CD4-positive, alpha-beta T cell treated with Interleukin-21 for 1 hour (primary cell): ENCODE data around the gene CDS2.

Source experiments
- DNase-seq: peaks from one replicate; pipeline ENCODE4 v3.0.0-alpha.2; 2020

Gene CDS2

DNA sequence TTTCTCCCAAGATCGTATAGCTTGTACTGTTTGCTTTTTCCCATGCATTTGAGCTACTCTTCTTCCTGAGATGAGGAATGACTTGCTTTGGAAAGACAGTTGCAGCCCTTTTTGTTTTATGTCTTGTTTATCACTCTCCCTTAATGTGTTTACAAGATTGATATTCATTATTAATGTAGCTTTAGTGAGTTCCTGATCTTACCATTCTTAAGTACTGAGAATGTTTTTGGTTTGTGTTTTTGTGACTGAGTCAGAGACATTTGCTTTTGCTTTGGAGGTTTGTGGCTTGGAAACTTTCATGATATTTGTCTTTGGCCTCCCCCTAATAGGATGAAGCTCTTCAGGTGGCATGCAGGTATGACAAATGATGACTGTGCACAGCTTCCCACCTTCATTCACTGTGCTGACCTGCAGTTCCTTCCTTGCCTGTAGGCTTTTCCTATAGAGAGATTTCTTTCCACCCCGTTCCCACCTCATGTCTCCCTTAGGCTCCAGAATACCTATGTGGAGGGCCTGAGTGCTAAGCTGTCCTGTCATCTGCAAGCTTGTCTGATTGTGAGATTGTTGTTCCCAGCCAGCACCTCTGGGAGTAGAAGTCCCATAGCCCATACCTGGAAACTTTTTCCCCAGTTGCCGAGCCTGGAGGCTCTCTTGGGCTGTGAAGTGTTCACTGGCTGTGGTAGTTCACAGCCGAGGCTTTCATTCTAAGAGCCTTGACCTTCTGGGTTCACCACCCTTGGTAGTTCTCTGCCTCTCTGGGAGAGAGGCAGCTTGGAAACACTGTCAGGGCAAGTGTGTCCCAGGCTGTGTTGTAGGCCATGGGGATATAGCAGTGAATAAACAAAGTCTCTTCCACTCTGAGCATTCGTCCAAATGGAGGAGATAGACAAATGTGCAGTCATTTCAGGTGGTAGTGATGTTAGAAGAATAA is 27.1 kb downstream of the CDS2 start:
- DNase-seq: no peak

DNA sequence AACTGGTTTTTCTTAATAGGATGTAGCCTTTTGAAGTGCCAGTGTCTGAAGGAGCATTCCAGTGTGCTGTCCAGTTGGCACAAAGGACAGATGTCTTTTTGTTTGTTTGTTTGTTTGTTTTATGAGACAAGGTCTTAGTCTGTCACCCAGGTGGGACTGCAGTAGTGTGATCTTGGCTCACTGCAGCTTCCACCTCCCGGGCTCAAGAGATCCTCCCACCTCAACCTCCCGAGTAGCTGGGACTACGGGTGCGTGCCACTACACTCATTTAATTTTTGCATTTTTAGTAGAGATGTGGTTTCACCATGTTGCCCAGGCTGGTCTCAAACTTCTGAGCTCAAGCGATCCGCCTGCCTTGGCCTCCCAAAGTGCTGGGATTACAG is 27.7 kb downstream of the CDS2 start:
- no peak for DNase-seq

DNA sequence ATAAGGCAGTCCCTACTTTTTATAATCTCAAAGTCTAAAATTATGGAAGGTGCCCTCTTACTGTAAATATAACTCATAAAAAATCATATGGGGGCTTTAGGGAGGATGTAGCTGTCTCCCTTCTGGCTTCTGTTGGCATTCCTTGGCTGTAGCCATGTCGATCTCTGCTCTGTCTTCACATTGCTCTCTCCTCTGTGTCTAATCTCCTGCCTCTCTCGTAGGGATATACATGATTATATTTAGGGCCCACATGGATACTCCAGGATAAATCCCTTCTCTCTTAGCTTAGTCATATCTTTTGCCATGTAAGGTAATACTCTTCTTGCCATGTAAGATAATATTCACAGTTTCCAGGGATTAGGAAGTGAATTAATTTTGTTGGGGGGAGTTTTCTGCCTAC is 28.6 kb downstream of the CDS2 start:
- DNase-seq: no peak

DNA sequence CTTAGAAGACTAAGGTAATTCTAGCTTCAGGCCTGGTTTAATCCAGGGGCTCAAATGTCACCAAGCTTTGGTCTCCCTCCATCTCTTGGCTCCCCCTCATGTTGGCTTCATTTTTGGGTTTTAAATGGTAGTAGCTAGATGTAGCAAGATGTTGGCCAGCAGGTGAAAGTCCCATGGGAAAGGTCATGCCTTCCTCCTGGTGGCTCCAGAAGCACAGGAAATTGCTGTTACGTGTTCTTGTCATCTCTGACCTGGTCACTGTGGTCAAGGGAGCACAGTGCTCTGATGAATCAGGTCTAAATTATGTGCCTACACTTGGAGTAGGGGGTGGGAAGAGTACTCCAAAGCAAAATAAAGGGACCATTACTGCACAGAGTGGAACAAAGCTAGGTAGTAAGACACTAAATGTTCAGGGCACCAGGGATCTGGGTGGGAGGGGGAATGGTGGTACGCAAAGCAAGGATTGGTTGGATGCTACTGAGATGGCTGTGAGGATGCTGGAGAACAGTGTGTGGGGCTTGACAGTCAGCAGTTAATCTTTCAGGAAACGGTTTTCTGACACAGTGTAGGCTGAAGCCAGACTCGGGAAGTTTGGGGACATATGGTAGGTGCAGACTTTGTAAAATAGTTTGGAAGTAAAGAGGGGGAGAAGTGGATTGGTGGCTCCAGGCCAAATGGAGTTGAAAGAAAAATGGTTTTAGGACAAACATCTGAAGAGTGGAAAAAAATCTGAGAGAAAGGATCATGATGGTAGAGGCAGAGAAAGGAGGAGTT is 30.1 kb downstream of the CDS2 start:
- DNase-seq: no peak

DNA sequence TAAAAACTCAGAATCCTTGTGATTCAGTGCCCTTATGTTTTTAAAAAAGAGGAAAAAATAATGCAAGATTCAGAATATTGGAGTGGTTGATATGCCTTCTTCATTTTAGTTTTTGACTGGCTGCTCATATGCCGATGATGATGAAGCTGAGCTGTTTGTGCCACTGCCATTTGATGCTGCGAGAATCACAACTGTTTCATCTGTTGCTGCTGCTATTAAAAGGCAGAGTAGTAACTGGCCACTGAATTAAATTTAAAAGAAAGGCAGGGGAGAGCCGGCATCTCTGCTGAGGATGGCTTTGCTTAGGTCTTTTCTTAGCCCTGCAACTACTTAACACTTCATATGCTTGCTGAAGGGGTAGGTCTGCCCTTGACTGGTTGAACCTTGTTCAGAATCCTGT is 33.1 kb downstream of the CDS2 start:
- DNase-seq: no peak

DNA sequence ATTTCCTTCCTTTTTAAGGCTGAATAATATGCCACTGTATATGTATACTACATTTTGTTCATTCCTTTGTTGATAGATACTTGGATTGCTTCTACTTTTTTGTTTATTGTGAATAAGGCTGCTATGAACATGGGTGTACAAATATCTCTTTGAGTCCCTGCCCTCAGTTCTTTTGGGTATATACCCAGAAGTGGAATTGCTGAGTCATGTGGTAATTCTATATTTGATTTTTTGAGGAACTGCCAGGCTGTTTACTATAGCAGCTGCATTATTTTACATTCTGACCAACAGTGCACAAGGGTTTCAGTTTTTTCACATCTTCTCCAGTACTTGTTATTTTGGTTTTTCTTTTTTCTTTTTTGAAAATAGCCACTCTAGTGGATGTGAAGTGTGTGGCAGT is 34.1 kb downstream of the CDS2 start:
- DNase-seq: no peak

DNA sequence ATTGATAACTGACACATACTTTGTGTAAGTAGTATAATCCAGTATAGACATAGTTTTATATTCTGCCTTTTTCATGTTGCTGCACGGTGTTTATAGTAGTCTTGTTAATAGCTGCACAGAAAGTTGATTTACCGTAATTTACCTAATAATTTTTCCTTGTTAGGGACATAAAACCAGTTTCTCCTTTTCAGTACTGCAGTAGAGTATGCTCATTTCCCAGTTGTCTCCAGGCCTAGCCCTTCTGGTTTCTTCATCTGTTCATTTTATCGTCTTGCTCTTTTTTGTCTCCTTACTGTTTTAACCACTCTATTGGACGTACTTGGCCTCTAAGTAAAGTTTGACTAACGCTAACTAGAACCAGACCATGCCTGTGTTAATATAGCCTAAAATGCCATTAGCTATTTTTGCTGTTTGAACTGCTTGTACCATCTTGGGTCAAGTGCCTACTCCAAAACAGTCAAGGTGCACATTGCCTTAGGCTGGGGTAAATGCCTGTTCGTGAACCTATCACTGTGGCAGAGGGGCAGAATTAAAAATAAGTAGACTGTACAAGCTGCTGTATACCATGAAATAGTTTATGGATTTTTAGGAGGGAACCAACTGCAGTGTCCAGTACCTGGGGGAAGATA is 34.8 kb downstream of the CDS2 start:
- no peak for DNase-seq

DNA sequence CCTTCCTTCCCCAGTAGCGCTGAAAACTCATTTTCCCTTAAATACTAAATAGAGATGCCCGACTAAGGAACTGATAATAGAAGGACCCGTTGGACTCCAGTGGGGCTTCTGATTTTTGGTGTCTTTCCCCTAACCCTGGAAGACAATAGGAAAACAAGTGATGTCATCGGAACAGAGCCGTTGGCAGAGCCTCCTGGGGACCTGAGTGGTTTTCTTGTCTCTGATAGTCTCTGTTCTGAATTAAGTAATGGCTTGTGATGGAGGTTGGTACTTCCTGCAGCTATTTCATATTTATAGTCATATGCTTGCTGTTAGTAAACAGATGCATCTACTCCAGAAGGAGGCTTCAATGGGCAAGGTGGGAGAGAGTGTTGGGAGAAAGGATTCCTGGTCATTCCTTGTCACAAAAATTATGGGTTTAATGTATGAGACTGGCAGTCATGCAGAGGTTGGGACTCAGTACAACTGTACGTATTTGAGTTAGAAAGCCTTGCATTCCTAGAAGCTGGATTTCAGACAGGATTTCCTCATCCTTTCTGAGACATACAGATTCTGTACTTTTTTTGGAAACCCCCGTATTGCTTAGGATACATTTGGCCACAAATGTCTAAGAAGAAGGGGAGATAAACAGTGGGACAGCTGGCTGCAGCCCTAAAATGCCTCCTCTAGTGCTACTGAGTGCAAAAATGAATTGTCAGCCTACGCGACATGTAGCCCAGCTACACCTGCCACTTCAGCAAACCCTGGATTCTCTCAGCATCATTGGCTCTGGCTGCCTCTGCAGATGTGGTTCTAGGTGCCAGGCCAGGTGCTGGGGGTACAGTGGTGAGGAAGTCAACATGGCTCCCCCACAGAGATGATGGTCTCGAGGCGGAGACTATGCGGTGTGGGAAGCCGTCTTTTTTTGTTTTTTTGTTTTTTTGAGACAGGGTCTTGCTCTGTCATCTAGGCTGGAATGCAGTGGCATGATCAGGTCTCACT is 38.1 kb downstream of the CDS2 start:
- no peak for DNase-seq

DNA sequence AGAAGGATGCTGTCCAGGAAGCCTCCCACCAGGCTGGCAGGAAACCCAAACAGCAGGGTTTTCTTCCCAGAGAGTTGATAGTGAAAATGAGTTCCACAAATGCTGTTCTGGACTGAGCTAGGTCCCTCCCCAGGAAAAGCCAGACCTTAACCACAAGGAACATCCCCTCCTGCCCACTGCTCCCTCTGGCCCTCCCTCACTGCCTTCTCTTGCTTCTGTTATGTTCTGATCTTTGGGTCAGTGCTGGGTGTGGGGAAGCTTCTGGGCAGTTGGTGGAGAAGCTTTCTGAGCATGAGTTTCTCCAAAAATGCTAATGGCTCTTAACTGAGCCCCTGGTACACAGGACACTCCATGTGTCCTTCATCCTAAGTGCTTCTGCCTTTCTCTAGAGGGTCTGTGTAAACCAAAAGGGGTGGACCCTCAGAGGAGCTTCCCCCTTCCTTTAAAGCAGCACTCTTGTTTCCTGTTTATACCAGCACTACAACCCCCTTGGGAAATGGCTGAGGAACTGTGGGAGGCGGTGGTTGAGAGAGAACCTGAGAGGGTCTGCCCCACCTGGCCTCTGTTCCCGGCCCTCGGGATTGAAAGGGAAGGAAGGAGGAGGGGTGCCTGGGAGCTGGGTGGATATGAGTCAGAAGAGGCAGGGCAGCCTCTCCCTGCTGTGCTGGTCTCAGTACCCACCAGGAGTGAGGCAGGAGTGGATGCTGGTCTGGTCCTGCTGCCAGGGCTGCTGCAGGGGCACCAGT is 42.0 kb downstream of the CDS2 start:
- no peak for DNase-seq

DNA sequence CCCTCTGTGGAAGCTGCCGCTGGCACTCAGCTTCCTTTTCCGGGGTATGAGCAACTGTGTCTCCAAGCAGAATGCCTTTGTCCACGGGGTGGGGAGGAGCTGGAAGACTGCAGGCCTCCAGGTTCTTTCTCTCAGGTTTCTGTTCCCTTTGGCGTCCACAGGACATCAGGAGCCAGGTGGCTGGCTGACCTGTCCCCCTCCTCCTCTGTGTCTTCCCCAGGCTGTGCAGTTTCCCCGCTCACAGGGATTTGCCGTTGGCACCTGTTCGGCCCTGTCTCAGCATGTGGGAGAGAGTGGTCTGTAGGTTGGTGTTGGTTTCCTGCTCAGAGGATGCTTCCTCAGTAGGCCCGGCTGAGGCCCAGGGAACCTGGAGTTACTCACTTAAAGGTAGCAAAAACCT is 43.5 kb downstream of the CDS2 start:
- DNase-seq: no peak

DNA sequence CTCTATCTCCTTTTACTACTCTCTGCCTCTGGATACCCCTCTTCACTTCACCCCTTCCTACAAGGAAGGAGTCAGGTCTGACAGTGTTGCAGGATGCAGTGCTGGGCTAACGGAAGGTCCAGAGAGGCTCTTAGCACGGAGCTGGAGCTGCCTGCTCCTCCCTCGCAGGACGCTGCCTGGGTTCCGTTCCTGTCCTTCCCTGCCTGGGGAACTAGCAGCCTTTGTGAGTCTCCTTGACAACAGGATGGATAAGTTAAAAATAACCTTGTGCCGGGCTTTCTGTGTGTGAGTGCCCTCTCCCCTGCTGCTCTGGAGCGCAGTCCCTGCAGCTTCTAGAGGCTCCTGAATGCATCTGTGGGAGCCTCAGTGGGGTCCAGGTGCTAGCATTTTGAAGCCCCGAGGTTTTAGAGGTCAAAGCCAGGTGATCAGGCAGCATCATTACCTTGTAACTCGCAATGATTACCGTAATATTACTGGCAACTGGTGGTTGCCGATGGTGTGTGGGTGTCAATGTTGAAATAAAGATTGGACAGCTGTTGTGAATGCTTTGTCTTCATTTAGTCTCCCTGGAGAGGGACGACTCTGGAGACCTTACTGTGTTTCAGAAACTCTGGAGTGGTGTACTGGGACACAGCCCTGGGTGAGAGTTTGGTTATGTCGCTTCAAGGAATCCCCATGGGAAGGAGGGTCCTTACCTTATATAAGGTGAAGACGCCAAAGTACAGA is 44.4 kb downstream of the CDS2 start:
- no peak for DNase-seq

DNA sequence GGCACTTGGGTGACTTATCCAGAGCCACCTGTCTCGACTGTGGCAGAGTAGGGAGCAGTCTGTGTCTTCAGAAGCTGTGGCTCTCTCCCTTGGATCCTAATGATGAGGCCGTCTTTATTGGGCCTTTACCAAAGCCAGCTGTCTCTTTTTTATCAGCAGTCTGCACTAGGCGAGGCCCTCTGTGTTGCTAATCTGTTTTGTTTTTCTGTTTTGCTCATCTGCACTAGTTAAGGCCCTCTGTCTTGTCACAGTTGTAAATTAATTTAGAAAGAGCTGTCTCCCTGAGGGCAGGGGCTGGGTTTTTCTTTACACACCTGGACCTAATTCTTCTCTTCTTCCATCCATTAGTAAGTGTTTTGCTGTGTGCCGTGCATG is 45.0 kb downstream of the CDS2 start:
- DNase-seq: no peak

DNA sequence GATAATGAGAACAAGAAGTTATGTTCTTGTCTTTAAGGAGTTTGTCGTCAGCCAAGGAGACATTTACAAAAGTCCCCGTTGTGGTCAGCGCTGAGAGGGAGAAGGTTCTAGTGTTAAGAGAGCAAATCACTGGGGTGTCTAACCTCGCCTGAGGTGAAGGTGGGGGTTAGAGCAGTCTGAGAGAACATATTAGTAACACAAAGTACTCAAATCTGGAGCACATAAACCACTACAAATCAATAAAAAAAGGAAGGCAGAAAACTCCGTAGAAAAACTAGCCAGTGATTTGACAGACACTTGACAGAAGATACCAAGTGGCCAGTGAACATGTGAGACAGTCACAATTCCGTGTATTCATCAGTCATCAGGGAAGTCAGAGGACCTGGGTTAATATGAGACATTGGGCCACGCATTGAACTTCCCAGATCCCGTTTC is 45.4 kb downstream of the CDS2 start:
- DNase-seq: no peak

DNA sequence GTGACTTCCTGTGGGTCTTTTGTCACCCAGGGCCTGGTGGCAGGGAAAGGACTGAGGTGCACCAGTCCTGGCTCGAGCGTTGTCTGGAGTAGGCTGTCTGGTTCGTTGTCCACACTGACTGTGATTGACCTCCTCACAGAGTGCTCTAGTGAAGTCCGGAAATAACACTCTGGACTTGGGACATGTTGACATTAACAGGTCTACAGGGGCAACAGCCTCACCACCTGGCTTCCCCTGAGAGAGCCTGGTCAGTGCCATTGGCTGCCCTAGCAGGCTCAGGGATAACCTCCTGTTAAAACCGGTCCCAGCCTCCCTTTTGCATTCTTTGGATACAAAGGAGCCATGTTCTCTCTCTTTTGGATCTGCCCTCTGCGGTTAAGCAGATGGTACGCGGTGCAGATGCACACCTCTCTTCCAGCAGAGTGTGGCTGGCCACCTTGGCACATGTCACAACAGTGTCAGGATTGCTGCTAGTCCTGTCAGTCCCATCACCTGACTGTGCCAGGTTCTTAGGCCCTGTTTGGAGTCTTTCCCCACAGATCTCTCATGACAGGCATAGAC is 46.2 kb downstream of the CDS2 start:
- no peak for DNase-seq

DNA sequence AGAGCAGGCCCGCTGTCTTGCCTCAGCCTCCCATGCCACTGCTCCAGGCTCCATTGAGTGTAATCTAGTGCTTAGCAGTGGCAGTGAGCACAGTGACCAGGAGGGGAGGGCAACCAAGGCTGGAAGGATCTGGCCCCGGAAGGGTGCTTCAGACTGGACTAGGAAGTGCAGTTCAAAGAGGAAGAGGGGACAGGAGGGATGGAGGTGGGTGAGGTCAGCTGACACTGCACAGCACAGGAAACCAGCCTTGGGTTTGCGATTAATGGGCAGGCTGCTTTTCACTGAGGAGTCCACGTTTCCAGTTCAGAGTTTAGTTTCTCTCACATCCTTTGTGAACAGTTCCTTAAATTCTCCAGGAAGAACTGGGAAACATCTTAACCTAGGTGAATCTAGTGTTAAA is 46.9 kb downstream of the CDS2 start:
- DNase-seq: no peak

DNA sequence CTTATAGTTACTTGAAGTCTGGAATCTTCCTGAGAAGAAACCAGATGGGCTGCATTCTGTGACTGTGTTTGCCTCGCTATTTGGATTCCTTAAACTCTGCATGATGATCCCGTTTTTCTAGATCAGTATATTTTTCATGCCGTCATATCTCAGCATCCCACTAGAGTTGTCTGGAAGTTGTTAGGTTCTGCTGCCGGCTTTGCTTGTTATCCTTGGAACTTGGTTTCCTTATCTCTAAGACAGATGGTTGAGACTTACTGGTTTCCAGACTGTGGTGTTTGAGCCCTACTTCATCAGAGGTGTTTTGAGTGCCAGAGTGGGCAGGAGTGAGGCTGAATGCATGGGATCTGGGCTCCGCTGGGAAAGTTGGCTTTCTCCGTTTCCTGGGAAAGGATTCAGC is 50.3 kb downstream of the CDS2 start:
- DNase-seq: no peak

DNA sequence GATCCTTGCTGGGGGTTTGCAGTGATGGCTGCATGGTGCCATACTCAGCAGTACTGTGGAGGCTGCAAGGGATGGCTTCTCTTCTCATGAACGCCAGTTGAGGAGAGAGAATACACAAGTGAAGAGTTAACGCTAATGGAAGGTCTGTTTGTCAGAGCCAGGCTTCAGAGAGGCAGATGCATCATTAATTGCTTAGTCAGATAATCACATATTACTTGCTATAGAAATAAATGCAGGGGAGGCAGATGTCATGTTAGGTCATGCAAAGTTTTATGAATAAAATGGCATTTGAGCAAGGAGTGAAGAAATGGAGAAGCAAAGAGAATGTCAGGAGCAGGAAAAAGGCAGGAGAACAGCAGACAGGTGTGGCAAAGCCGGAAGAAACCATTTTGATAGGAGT is 51.2 kb downstream of the CDS2 start:
- no peak for DNase-seq

DNA sequence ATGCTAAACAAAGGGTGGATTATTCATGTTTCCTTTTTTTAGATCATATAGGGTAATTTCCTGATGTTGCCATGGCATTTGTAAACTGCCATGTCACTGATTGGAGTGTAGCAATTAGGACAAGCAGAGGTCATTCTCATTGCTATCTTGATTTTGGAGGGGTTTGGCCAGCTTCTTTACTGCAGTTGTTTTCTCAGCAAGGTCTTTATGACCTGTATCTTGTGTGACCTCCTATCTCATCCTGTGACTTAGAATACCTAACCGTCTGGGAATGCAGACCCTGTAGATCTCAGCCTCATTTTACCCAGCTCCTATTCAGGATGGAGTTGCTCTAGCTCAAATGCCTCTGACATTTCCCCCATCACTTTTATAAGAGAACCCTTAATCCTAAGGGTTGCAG is 53.6 kb downstream of the CDS2 start:
- no peak for DNase-seq

DNA sequence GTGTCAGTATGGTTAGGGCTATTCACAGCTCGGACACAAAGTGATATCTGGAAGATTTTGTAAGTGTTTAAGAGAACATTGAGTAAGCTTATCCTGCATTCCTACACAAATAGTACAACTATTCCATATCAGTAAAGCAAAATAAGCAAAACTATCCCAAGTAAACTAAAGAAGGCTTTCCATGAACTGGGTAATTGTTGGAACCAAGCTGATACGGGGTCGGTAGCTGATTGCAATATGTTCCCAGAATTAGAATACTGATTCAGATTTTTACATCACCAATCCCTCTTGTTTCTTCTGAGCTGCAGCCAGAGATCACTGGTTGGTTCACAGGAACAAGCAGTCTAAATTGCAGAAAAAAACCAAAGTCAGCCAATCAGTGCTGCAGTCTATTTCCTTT is 54.1 kb downstream of the CDS2 start:
- DNase-seq: no peak

DNA sequence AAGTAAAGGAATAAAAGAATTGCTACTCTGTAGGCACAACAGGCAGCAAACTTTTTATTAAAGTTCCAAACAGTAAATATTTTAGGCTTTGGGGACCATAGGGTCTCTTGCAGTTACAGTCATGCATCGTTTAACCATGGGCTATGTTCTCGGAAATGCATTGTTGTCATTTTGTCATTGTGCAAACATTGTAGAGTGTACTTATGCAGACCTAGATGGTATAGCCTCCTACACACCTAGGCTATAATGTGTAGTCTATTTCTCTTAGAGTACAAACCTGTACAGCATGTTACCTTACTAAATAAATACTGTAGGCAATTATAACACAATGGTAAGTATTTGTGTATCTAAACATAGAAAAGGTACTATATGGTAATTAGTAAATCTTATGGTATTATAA is 54.7 kb downstream of the CDS2 start:
- DNase-seq: no peak

DNA sequence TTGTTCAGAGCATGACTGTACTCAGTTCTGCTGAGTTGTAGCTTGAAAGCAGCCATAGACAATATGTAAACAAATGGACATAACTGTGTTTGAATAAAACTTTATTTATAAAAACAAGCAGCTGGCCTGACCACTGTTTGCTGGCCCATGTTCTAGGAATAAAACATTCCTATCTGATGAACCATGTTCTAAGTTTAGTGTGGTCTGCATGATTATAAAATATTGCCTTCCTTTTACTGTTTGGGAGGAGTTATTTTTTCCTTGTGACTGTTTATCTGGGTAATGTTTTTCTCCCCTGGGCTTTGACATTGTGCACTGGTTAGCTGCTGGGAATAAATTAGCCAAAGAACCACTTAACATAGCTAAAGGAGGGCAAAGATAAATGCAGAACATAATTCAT is 55.1 kb downstream of the CDS2 start:
- DNase-seq: no peak
